H1 (cell line): ENCODE data around the gene HDLBP. TPM values are rescaled to one million over a fixed set of nuclear protein-coding genes. Genes with fewer than 3 reads are reported as not detected.

Experiments used
- CTCF ChIA-PET: fragments of 300-600 bp; sonication (Branson Sonifier 250); formaldehyde crosslinking; loops from one replicate; lab custom pipeline; 2021; ENCODE audit not compliant: partially characterized antibody; lab: Charles Lee
- POLR2A ChIA-PET: fragments of 300-600 bp; sonication (Branson Sonifier 250); formaldehyde crosslinking; loops from one replicate; lab custom pipeline; 2021; ENCODE audit warnings: inconsistent platforms; ENCODE audit not compliant: partially characterized antibody; lab: Charles Lee
- DNase-seq, 2 experiments: peaks; one replicate each; pipeline versions ENCODE4 v3.0.0 to v3.0.0-alpha.2; 2010 to 2022; ENCODE audit warnings: low spot score in 2 of 2, low read depth in 1 of 2, mixed read lengths in 1 of 2
- FAIRE-seq: peaks from 2 replicates; lab custom pipeline; 2011; peaks lifted over from hg19 to GRCh38; lab: Jason Lieb, UNC
- H2AFZ ChIP-seq: 2 replicates; pipeline ENCODE4 v1.8.1; 2012; ENCODE audit warnings: low read length, inconsistent platforms
- H2AK5ac ChIP-seq: 2 replicates; pipeline ENCODE4 v1.6.1; 2013; ENCODE audit warnings: low read depth, low read length
- H2BK120ac ChIP-seq: replicated peaks from 2 replicates; pipeline ENCODE3; 2013; ENCODE audit warnings: low read depth, low read length, inconsistent platforms
- H2BK12ac ChIP-seq: 2 replicates; pipeline ENCODE4 v1.6.1; 2013; ENCODE audit warnings: low read depth, low read length
- H2BK15ac ChIP-seq: 2 replicates; pipeline ENCODE4 v1.6.1; 2013; ENCODE audit warnings: low read length
- H2BK20ac ChIP-seq: 2 replicates; pipeline ENCODE4 v1.6.1; 2013; ENCODE audit warnings: low read length
- H2BK5ac ChIP-seq: 2 replicates; pipeline ENCODE4 v1.6.1; 2013; ENCODE audit warnings: low read depth, low read length
- H3K14ac ChIP-seq: 2 replicates; pipeline ENCODE4 v1.6.1; 2013; ENCODE audit warnings: inconsistent platforms; ENCODE audit not compliant: insufficient read length
- H3K18ac ChIP-seq: 2 replicates; pipeline ENCODE4 v1.6.1; 2013; ENCODE audit warnings: low read length; ENCODE audit errors: extremely low read depth
- H3K23ac ChIP-seq: 2 replicates; pipeline ENCODE4 v1.6.1; 2013; ENCODE audit warnings: inconsistent platforms; ENCODE audit not compliant: insufficient read length
- H3K23me2 ChIP-seq: 2 replicates; pipeline ENCODE4 v1.6.1; 2013; ENCODE audit warnings: low read depth, low read length
- H3K27ac ChIP-seq: 2 replicates; pipeline ENCODE4 v1.6.1; 2011; ENCODE audit warnings: low read depth, low read length, inconsistent platforms
- H3K27me3 ChIP-seq, 4 experiments: replicated peaks in 1 of 4; 1 replicate in 1 of 4; 2 replicates in 3 of 4; pipeline versions ENCODE4 v1.6.1 to v1.8.1; 2011 to 2013; ENCODE audit warnings: low read length in 3 of 4, mild to moderate bottlenecking in 3 of 4, inconsistent platforms in 2 of 4, mixed read lengths in 2 of 4, moderate library complexity in 1 of 4; ENCODE audit not compliant: control insufficient read depth in 3 of 4, insufficient read depth in 3 of 4; ENCODE audit errors: extremely low read depth in 1 of 4
- H3K36me3 ChIP-seq, 4 experiments: 2 replicates each; pipeline versions ENCODE4 v1.6.1 to v1.8.1; 2011 to 2013; ENCODE audit warnings: mild to moderate bottlenecking in 4 of 4, low read length in 3 of 4, moderate library complexity in 2 of 4, control low read depth in 1 of 4, inconsistent platforms in 1 of 4; ENCODE audit not compliant: insufficient read depth in 4 of 4, control insufficient read depth in 2 of 4
- H3K4ac ChIP-seq: replicated peaks from 2 replicates; pipeline ENCODE3; 2013; ENCODE audit warnings: low read length, low read depth, mixed read lengths, inconsistent platforms; ENCODE audit not compliant: insufficient read length
- H3K4me1 ChIP-seq, 4 experiments: replicated peaks in 1 of 4; 1 replicate in 1 of 4; 2 replicates in 3 of 4; pipeline versions ENCODE4 v1.6.1 to v1.8.1; 2011 to 2013; ENCODE audit warnings: low read length in 3 of 4, inconsistent platforms in 2 of 4, mixed read lengths in 1 of 4; ENCODE audit not compliant: insufficient read depth in 4 of 4, control insufficient read depth in 3 of 4
- H3K4me2 ChIP-seq, 2 experiments: 2 replicates each; pipeline versions ENCODE4 v1.6.1 to v1.8.1; 2011 to 2013; ENCODE audit warnings: low read depth in 2 of 2, low read length in 2 of 2, control low read depth in 1 of 2, inconsistent platforms in 1 of 2, mild to moderate bottlenecking in 1 of 2; ENCODE audit not compliant: insufficient read depth in 1 of 2
- H3K4me3 ChIP-seq, 4 experiments: fragments of 200-600, 300-600 bp in 1 of 4; sonication (generic), shearing (Covaris generic), sonication (Bioruptor Twin) in 1 of 4; 2 replicates each; pipeline versions ENCODE4 v1.5.1 to v1.8.1; 2011 to 2016; ENCODE audit warnings: low read length in 4 of 4, low read depth in 3 of 4, control low read depth in 2 of 4, inconsistent platforms in 2 of 4, mild to moderate bottlenecking in 2 of 4, mixed read lengths in 1 of 4, moderate library complexity in 1 of 4; ENCODE audit not compliant: insufficient read depth in 2 of 4; ENCODE audit errors: extremely low read depth in 1 of 4
- H3K56ac ChIP-seq: replicated peaks from 2 replicates; pipeline ENCODE3; 2013; ENCODE audit warnings: low read depth, mild to moderate bottlenecking, mixed read lengths, low read length, inconsistent platforms; ENCODE audit not compliant: insufficient read length
- H3K79me1 ChIP-seq: 2 replicates; pipeline ENCODE4 v1.6.1; 2013; ENCODE audit warnings: low read depth, low read length, control low read depth
- H3K79me2 ChIP-seq, 2 experiments: 2 replicates each; pipeline versions ENCODE4 v1.6.1 to v1.8.1; 2012 to 2013; ENCODE audit warnings: low read length in 2 of 2, mild to moderate bottlenecking in 2 of 2, inconsistent platforms in 1 of 2; ENCODE audit not compliant: insufficient read depth in 2 of 2, control insufficient read depth in 1 of 2
- H3K9ac ChIP-seq, 4 experiments: replicated peaks in 1 of 4; 1 replicate in 1 of 4; 2 replicates in 3 of 4; pipeline versions ENCODE4 v1.6.1 to v1.8.1; 2011 to 2013; ENCODE audit warnings: low read depth in 3 of 4, low read length in 3 of 4, control low read depth in 2 of 4, mild to moderate bottlenecking in 2 of 4, moderate library complexity in 2 of 4, inconsistent platforms in 1 of 4; ENCODE audit errors: extremely low read depth in 1 of 4
- H3K9me3 ChIP-seq, 2 experiments: 2 replicates each; pipeline versions ENCODE4 v1.6.1 to v1.8.1; 2012 to 2013; ENCODE audit warnings: mild to moderate bottlenecking in 2 of 2, moderate library complexity in 2 of 2, control low read depth in 1 of 2, inconsistent platforms in 1 of 2, low read depth in 1 of 2, low read length in 1 of 2, mixed read lengths in 1 of 2; ENCODE audit not compliant: insufficient read depth in 2 of 2
- H4K20me1 ChIP-seq, 2 experiments: replicated peaks in 1 of 2; 2 replicates each; pipeline versions ENCODE3 to v1.8.1; 2011 to 2013; ENCODE audit warnings: inconsistent platforms in 2 of 2, low read length in 2 of 2, mild to moderate bottlenecking in 1 of 2; ENCODE audit not compliant: insufficient read depth in 2 of 2, control insufficient read depth in 1 of 2
- H4K5ac ChIP-seq: 2 replicates; pipeline ENCODE4 v1.6.1; 2013; ENCODE audit warnings: low read length, low read depth, mixed read lengths, inconsistent platforms; ENCODE audit not compliant: insufficient read length
- H4K8ac ChIP-seq: 2 replicates; pipeline ENCODE4 v1.8.0; 2013; ENCODE audit warnings: mild to moderate bottlenecking, moderate library complexity, low read length, inconsistent platforms; ENCODE audit not compliant: insufficient read depth; ENCODE audit errors: extremely low read depth
- H4K91ac ChIP-seq: replicated peaks from 2 replicates; pipeline ENCODE3; 2013; ENCODE audit warnings: low read length, mixed read lengths, inconsistent platforms; ENCODE audit not compliant: insufficient read length
- CBX8 ChIP-seq: fragments of 300-800, 300-1000 bp; sonication (generic); IDR thresholded peaks from 2 replicates; pipeline ENCODE4 v1.7.1; 2016; ENCODE audit warnings: low read depth, low read length, borderline replicate concordance
- CHD1 ChIP-seq: IDR thresholded peaks from 2 replicates; pipeline ENCODE4 v1.6.1; 2012; ENCODE audit warnings: low read depth, low read length, improper control_type of control experiment
- CHD2 ChIP-seq: IDR thresholded peaks from 2 replicates; pipeline ENCODE4 v1.6.1; 2012; ENCODE audit warnings: low read length, improper control_type of control experiment
- CREB1 ChIP-seq: IDR thresholded peaks from 2 replicates; pipeline ENCODE4 v1.6.1; 2012; ENCODE audit warnings: inconsistent platforms
- PHF8 ChIP-seq: fragments of 200-600 bp; sonication (generic); conservative IDR thresholded peaks from 2 replicates; pipeline ENCODE4 v1.7.1; 2012; ENCODE audit warnings: low read depth, mild to moderate bottlenecking, inconsistent platforms, low read length, moderate library complexity
- POLR2A ChIP-seq, 2 experiments: IDR thresholded peaks; 1 replicate in 1 of 2; 2 replicates in 1 of 2; pipeline ENCODE4 v1.6.1; 2011; ENCODE audit warnings: low read depth in 2 of 2, low read length in 2 of 2, mild to moderate bottlenecking in 2 of 2; ENCODE audit errors: control extremely low read depth in 1 of 2
- SIRT6 ChIP-seq: IDR thresholded peaks from one replicate; pipeline ENCODE4 v1.7.1; 2012; ENCODE audit warnings: low read length, inconsistent platforms
- SP2 ChIP-seq: IDR thresholded peaks from 2 replicates; pipeline ENCODE4 v1.6.1; 2012; ENCODE audit warnings: mild to moderate bottlenecking, low read length, inconsistent platforms
- WGBS, 2 experiments: shearing (Covaris generic) in 1 of 2; methylation state at CpG; one replicate each; pipeline versions ENCODE4 v1.1.6 to v1.1.7; 2013 to 2015; ENCODE audit warnings: low lambda C conversion rate in 2 of 2, mixed read lengths in 2 of 2, inconsistent platforms in 1 of 2, low coverage in 1 of 2, missing lambda C conversion rate in 1 of 2; ENCODE audit not compliant: insufficient replicate concordance in 2 of 2, insufficient coverage in 1 of 2, insufficient read length in 1 of 2; ENCODE audit errors: extremely low coverage in 1 of 2, missing lambda C conversion rate in 1 of 2; 5-methylcytosine and 5-hydroxymethylcytosine counted together
- polyA plus RNA-seq, 7 experiments: library from polyadenylated mRNA; depleted of rRNA in 3 of 7; stranded (reverse) in 5 of 7; unstranded in 2 of 7; fragments of >200 nt in 5 of 7; fragments of 200-250 nt in 2 of 7; gene quantifications; 1 replicate in 5 of 7; 2 replicates in 1 of 7; 4 replicates in 1 of 7; pipeline versions ENCODE4 v1.2.1 to v1.2.3, GENCODE V29; 2011 to 2013; ENCODE audit warnings: missing spikeins in 2 of 7, mixed read lengths in 2 of 7
- total RNA-seq: library from RNA; stranded (reverse); fragmentation: NEBNext Ultra II Directional; extraction: Animal tissue kit (Norgen Biotek cat#: 25700); gene quantifications from 2 replicates; pipeline ENCODE4 v1.2.1, GENCODE V29; 2021

The HDLBP gene
- total and polyA plus RNA-seq, 2 of the 8 experiments (the other 6 are each of a cell fraction or from before 2014, with no cell fraction given), result 185 to 360 TPM

- H3K36me3 ChIP-seq, result peaks cover 11 to 27% (median 25%) of the 10 kb centered on the region in 4 experiments; a peak in 7 of 8 replicates
- ChIA-PET CTCF (interaction anchor here (1.1 kb wide), 1 partner anchor 84 kb away, joined by 4 read pairs; no protein-coding TSS in a partner anchor), POLR2A (interaction anchor here (1.0 to 1.4 kb wide), 3 partner anchors 9 to 40 kb away, joined by 3 to 4 read pairs (median 3); no protein-coding TSS in a partner anchor)
- no peaks in the 10 kb centered on the region; a peak in 1 of 7 replicates for H3K4me1 ChIP-seq
- no peaks in the 10 kb centered on the region for H3K27me3 ChIP-seq
- H3K4me2 ChIP-seq, result no peak overlapping the region
- DNase-seq, result no peak
- no peak overlapping the region for H3K14ac ChIP-seq
- H3K27ac ChIP-seq, result no peak overlapping the region
- no peak overlapping the region for H2BK120ac ChIP-seq
- H2BK12ac ChIP-seq, result no peak overlapping the region
- H3K56ac ChIP-seq, result no peak overlapping the region
- no peaks in the 10 kb centered on the region for H3K9me3 ChIP-seq
- peaks cover 3% of the 10 kb centered on the region; the same call in 1 of the 2 replicates for H3K79me1 ChIP-seq
- H2AFZ ChIP-seq, result no peak overlapping the region
- no peak overlapping the region for H2BK15ac ChIP-seq
- no peak overlapping the region for H4K91ac ChIP-seq
- H3K79me2 ChIP-seq, result no peaks in the 10 kb centered on the region
- WGBS, 2 experiments, result 88% methylated on average over 16 of the region's 16 CpGs; no CpG with 5 or more reads in 1 of the 2 experiments
- no peak overlapping the region for H3K4me3 ChIP-seq
- no peak for TF ChIP-seq CREB1
- TF ChIP-seq SIRT6, result no peak
- TF ChIP-seq CBX8, result no peak
- TF ChIP-seq SP2, result no peak
- TF ChIP-seq CHD2, result no peak
- peak in 1 of 2 experiments; percentile 25; a peak in 1 of 3 replicates for TF ChIP-seq POLR2A (IDR thresholded peaks at IDR 0.05; ENCODE audit: control extremely low read depth in 1 of 2, low read depth in 2 of 2, low read length in 2 of 2)
- TF ChIP-seq CHD1, result no peak
- TF ChIP-seq PHF8, result no peak
- H3K9ac ChIP-seq, result no peak overlapping the region
- H4K8ac ChIP-seq, result no peak overlapping the region
- H2BK5ac ChIP-seq, result no peak overlapping the region
- no peak overlapping the region for H3K23ac ChIP-seq
- no peak overlapping the region for H2AK5ac ChIP-seq
- no peak overlapping the region for H2BK20ac ChIP-seq
- H3K4ac ChIP-seq, result no peak overlapping the region
- H4K20me1 ChIP-seq, result peaks cover 17 to 26% of the 10 kb centered on the region in 2 experiments
- H3K18ac ChIP-seq, result no peak overlapping the region
- no peaks in the 10 kb centered on the region for H3K23me2 ChIP-seq
- FAIRE-seq, result no peak
- H4K5ac ChIP-seq, result no peak overlapping the region
Measured at GRCh38 chr2:241225983-241226382, 89.5 kb downstream of the HDLBP start.
